ENCODE results near the gene IQCE. TPM values are rescaled to one million over a fixed set of nuclear protein-coding genes. Genes with fewer than 3 reads are reported as not detected.

IQCE gene
- total RNA-seq, 2 experiments from 2014 or later: 8.5 to 10.7 TPM

DNA sequence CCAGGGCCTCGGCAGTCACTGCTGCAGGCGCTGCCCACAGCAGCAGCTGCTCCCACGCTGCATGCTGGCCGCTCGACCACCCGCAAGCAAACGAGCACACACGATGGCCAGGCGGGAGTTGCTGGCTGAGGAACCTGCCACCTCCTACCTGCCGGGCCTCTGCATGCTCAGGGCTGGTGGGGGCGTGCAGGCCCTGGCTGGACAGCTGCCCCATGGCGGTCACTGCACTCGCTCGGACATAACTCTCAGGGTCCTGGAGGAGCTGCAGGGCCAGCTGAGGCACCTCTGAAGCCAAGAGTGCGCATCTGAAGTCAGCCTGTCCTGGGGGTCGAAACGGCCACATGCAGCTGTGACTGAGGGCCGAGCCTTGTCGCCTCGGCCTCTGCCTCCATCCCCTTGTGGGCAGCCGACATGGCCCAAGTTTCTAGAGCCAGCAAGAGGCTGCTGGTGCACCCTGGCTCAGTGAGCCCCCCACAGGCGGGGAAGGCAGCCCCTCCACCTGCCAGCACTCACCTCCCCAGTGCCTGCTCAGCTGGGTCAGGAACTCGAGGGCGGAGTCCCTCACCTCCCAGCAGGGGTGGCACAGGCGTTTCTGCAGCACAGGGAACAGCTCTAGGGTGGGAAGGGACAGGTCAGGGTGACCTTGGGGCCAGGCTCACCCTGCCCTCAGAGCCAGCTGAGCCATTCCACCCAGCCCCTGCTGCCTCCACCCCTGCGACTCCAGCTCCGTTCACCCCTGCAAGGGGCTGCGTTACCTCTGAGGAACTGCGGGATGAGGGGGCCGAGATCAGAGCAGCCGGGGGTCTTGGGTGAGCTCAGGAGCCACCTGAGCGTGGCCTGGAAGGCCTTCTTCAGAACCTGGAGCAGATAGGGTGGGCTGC lies 19.5 kb upstream of the IQCE start:
- H3K27ac Mint-ChIP-seq: no peak overlapping the region
- ChIA-PET POLR2A (interaction anchor here (0.8 to 1.4 kb wide), 2 partner anchors 8 to 18 kb away, joined by 3 read pairs; no protein-coding TSS in a partner anchor), CTCF (no interaction called here)

DNA sequence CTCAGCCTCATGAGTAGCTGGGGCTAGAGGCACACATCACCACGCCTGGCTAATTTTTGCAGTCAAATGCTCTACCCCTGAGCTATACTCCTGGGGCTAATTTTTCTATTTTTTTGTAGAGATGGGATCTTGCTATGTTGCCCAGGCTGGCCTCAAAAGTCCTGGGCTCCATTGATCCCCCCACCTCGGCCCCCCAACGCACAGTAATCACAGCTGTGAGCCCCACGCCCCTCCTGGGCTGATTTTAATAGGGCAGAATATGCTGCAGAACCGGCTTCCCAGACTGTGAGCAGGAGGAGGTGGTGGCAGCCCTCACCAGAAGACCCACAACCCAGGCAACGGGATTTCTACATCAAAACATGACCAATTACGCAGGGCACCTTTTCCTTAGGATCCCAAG lies 18.6 kb upstream of the IQCE start:
- Mint-ChIP-seq H3K27me3 (no peaks in the 10 kb centered on the region), H3K9me3 (no peaks in the 10 kb centered on the region), H3K27ac (no peak overlapping the region), H3K36me3 (peaks cover 15% of the 10 kb centered on the region), H3K4me3 (no peak overlapping the region), H3K4me1 (ENCODE audit: low read depth) (no peaks in the 10 kb centered on the region)
- no peak for DNase-seq
- ChIA-PET POLR2A (interaction anchor here (1.4 kb wide), 1 partner anchor 19 kb away, joined by 3 read pairs; no protein-coding TSS in a partner anchor), CTCF (no interaction called here)
- intact Hi-C loops (cut with micrococcal nuclease): no loop called here

More for the DNA sequence above, 19.5 kb upstream of the IQCE start:
- intact Hi-C loops (cut with micrococcal nuclease): no loop called here
- no peaks in the 10 kb centered on the region for H3K4me1 Mint-ChIP-seq (ENCODE audit: low read depth)
- H3K36me3 Mint-ChIP-seq: peaks cover 11% of the 10 kb centered on the region
- H3K27me3 Mint-ChIP-seq: no peaks in the 10 kb centered on the region
- H3K4me3 Mint-ChIP-seq: no peak overlapping the region
- H3K9me3 Mint-ChIP-seq: no peaks in the 10 kb centered on the region
- no peak for DNase-seq

GRCh38 chr7:2540641-2541051 lies 18.1 kb upstream of the IQCE start:
- ChIA-PET CTCF (no interaction called here), POLR2A (interaction anchor here (1.4 kb wide), 1 partner anchor 20 kb away, joined by 3 read pairs; no protein-coding TSS in a partner anchor)
- intact Hi-C loops (cut with micrococcal nuclease): no loop called here
- Mint-ChIP-seq H3K9me3 (no peaks in the 10 kb centered on the region), H3K27me3 (no peaks in the 10 kb centered on the region), H3K4me3 (no peak overlapping the region), H3K27ac (no peak overlapping the region), H3K4me1 (ENCODE audit: low read depth) (no peaks in the 10 kb centered on the region), H3K36me3 (peaks cover 15% of the 10 kb centered on the region)
- no peak for DNase-seq

DNA sequence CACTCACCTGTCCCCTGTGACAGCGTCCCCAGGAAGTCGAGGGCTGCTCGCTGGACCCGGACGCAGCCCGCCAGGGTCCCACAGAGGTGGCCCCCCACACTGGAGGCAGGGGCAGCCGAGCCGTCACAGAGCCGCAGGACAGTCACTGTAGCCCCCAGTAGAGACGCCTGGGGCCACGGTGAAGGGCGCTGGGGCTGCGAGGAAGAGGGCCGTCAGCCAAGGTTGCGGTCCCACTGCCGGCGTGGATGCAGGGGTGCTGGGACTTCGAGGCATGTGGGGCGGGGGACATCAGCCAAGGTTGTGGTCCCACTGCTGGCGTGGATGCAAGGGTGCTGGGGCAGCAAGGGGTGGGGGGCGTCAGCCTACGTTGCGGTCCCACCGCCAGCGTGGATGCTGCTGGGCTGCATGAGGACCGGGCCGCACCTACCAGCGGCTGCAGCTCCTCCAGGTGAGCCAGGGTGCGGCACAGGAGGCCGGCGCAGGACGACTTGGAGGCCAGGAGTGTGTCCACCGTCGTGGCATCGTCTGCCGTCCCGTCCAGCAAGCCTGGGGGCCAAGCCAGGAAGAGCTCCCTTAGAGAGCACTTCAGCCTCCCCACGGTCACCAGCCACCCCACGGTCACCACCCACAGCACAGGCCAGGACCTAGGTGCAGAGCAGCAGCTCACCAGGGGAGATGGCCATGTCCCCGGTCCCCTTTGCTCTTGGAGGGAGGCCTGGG lies 17.3 kb upstream of the IQCE start:
- Mint-ChIP-seq H3K4me1 (ENCODE audit: low read depth) (no peaks in the 10 kb centered on the region), H3K36me3 (peaks cover 15% of the 10 kb centered on the region), H3K27me3 (no peaks in the 10 kb centered on the region), H3K27ac (no peak overlapping the region), H3K4me3 (no peak overlapping the region), H3K9me3 (no peaks in the 10 kb centered on the region)
- ChIA-PET POLR2A (no interaction called here), CTCF (no interaction called here)
- no peak for DNase-seq
- intact Hi-C loops (cut with micrococcal nuclease): no loop called here

DNA sequence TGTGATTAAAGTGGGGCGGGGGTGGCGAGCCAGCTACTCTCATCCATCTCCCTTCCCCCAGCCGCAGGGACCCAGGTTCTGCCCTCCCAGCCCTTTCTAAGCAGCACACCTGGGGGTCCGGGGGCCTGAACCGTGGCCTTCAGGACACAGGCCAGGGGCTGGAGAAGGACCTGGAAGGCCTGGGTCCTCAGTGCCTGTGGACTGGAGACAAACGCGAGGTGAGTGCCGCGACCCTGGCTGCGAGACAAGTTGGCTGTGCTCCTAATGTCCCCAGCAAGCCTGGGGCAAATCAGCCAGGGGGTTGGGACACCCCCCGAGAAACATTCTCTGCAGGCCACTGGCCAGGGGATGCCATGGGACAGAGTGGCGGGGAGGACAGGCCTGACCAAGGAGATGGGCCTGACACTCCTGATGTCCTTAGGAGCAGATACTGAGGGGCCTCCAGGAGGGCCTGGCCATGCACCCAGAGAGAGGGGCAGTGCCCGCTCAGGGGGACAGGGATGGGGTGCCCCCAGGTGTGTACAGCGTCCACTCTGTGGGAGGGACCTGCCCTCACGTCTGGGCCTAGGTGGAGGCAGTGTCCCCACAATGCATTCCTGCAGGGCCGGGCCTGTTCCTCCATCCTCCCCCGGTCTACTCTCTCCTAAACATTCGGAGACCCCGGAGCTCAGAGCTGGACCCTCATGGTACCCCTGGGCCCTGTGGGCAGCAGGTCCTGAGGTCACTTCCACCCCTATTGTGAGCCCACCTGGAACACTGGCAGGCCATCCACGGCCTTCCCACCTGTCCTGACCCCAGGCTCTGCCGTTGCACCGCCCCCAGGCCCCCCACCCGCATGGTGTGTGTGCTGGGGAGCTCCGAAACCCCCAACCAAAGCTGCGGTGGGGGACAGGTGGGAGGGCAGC lies 16.5 kb upstream of the IQCE start:
- DNase-seq: no peak
- Mint-ChIP-seq H3K36me3 (peaks cover 20% of the 10 kb centered on the region), H3K27me3 (no peaks in the 10 kb centered on the region), H3K4me1 (ENCODE audit: low read depth) (no peaks in the 10 kb centered on the region), H3K27ac (no peak overlapping the region), H3K4me3 (no peak overlapping the region), H3K9me3 (no peaks in the 10 kb centered on the region)
- intact Hi-C loops (cut with micrococcal nuclease): no loop called here
- CTCF ChIA-PET: no interaction called here
- POLR2A ChIA-PET: no interaction called here

- no peak for DNase-seq
- H3K4me3 Mint-ChIP-seq: no peak overlapping the region
- ChIA-PET CTCF (no interaction called here), POLR2A (interaction anchor here (0.7 kb wide), 1 partner anchor 11 kb away, joined by 3 read pairs; no protein-coding TSS in a partner anchor)
- H3K4me1 Mint-ChIP-seq (ENCODE audit: low read depth): no peaks in the 10 kb centered on the region
- H3K36me3 Mint-ChIP-seq: peaks cover 26% of the 10 kb centered on the region
- intact Hi-C loops (cut with micrococcal nuclease): no loop called here
- H3K27ac Mint-ChIP-seq: no peak overlapping the region
- H3K27me3 Mint-ChIP-seq: no peaks in the 10 kb centered on the region
- H3K9me3 Mint-ChIP-seq: no peaks in the 10 kb centered on the region
Observed at GRCh38 chr7:2542916-2543871, 15.6 kb upstream of the IQCE start.

- H3K36me3 Mint-ChIP-seq: peaks cover 30% of the 10 kb centered on the region
- no peak overlapping the region for H3K4me3 Mint-ChIP-seq
- H3K27me3 Mint-ChIP-seq: no peaks in the 10 kb centered on the region
- peaks cover 5% of the 10 kb centered on the region for H3K4me1 Mint-ChIP-seq (ENCODE audit: low read depth)
- ChIA-PET CTCF (no interaction called here), POLR2A (no interaction called here)
- intact Hi-C loops (cut with micrococcal nuclease): no loop called here
- H3K9me3 Mint-ChIP-seq: no peaks in the 10 kb centered on the region
- no peak overlapping the region for H3K27ac Mint-ChIP-seq
- DNase-seq: no peak
Observed at GRCh38 chr7:2544541-2545188, 14.1 kb upstream of the IQCE start.

GRCh38 chr7:2545746-2546425 lies 12.9 kb upstream of the IQCE start:
- H3K4me1 Mint-ChIP-seq (ENCODE audit: low read depth): peaks cover 8% of the 10 kb centered on the region
- intact Hi-C loops (cut with micrococcal nuclease): no loop called here
- H3K36me3 Mint-ChIP-seq: peaks cover 34% of the 10 kb centered on the region
- no peak overlapping the region for H3K27ac Mint-ChIP-seq
- no peak overlapping the region for H3K4me3 Mint-ChIP-seq
- no peaks in the 10 kb centered on the region for H3K9me3 Mint-ChIP-seq
- H3K27me3 Mint-ChIP-seq: no peaks in the 10 kb centered on the region
- ChIA-PET POLR2A (interaction anchor here (2.0 kb wide), 1 partner anchor 16 kb away, joined by 8 read pairs; no protein-coding TSS in a partner anchor), CTCF (no interaction called here)
- DNase-seq: no peak

GRCh38 chr7:2546776-2547586 lies 11.8 kb upstream of the IQCE start:
- Mint-ChIP-seq H3K27ac (no peak overlapping the region), H3K27me3 (no peaks in the 10 kb centered on the region), H3K4me1 (ENCODE audit: low read depth) (peaks cover 13% of the 10 kb centered on the region), H3K36me3 (peaks cover 37% of the 10 kb centered on the region), H3K4me3 (no peak overlapping the region), H3K9me3 (no peaks in the 10 kb centered on the region)
- CTCF ChIA-PET: no interaction called here
- POLR2A ChIA-PET: interaction anchor here (2.0 kb wide), 1 partner anchor 17 kb away, joined by 8 read pairs; no protein-coding TSS in a partner anchor
- DNase-seq: no peak
- intact Hi-C loops (cut with micrococcal nuclease): no loop called here

- ChIA-PET CTCF (interaction anchor here (0.6 kb wide), 1 partner anchor 140 kb away, joined by 3 read pairs; no protein-coding TSS in a partner anchor), POLR2A (no interaction called here)
- peaks cover 33% of the 10 kb centered on the region for H3K4me1 Mint-ChIP-seq (ENCODE audit: low read depth)
- H3K27me3 Mint-ChIP-seq: no peaks in the 10 kb centered on the region
- H3K9me3 Mint-ChIP-seq: no peaks in the 10 kb centered on the region
- no peak overlapping the region for H3K27ac Mint-ChIP-seq
- no peak overlapping the region for H3K4me3 Mint-ChIP-seq
- peaks cover 35% of the 10 kb centered on the region for H3K36me3 Mint-ChIP-seq
- no peak for DNase-seq
- intact Hi-C loops (cut with micrococcal nuclease): no loop called here
Observed at GRCh38 chr7:2551418-2551817, 7.4 kb upstream of the IQCE start.
